HG03095 (cell line): ENCODE results near the gene AP1M1.

ENCODE experiments used
- ATAC-seq: cut with Tn5 transposase; IDR thresholded peaks from one replicate; pipeline ENCODE4 v1.9.1; 2021; ENCODE audit warnings: moderate library complexity; ENCODE audit not compliant: unreplicated experiment

Gene AP1M1

DNA sequence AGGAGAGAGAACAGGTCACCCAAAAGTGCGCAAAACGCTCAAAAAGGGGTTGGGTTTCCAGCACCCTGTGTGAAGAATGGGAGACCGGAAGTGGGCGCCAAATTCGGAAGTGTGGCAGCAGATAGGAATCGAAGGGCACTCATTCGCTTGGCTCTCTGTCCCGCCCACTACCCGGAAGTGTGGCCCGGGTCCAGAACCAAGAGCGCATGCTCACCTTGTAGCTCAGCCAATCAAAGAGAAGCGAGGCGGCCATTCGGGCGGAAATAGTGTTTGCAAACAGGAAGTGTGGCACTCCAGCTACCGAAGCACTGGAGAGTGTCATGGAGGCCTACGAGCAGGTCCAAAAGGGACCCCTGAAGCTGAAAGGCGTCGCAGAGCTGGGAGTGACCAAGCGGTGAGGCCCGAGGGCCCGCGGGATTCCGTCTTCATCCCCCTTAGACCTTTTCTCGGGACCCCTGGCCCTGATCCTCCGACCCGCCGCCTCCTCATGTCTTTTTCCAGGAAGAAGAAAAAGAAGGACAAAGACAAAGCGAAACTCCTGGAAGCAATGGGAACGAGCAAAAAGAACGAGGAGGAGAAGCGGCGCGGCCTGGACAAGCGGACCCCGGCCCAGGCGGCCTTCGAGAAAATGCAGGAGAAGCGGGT is 12.5 kb upstream of the AP1M1 start, which contains the start of gene FAM32A:
Gene FAM32A, plus strand, starts transcription at position 288 of the 645 bp plus-strand sequence. Its CDS starts 33 bp downstream, at position 321.
- ATAC-seq: peak; percentile 66

DNA sequence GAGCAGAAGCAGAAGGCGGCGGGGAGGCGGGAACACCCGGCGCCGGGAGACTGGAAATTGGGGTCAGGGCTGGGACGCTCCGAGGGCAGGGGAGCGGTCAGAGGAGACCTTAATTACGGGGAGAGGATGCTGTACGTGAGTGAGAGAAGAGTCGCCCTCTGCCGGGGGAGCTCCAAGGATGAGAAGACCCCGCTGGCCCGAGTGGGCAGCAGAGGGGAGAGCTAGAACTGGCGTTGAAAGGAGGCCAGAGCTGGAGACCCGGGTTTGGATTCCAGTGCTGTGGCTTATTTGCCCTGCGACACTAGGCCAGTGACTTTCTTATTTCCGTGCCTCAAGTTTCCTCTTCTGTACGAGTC is 12.0 kb upstream of the AP1M1 start:
- ATAC-seq: peak; percentile 7

DNA sequence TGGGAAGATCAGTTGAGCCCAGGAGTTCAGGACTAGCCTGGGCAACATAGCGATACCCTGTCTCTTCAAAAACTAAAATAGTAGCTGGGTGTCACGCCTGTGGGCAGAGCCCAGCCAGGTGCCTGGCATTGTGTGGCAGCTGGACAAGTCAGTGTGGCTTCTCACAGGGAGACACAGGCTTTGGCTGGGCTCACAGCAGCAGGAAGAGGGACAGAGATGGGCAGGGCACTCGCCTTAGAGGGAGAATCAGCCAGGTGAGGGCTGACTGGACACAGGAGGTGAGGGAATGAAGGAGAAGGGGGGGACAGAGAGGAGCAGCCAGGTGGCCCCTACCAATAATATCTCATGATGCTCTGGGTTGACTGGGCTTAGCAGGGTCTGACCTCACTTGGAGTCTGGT is 9.2 kb upstream of the AP1M1 start:
- ATAC-seq: no peak

DNA sequence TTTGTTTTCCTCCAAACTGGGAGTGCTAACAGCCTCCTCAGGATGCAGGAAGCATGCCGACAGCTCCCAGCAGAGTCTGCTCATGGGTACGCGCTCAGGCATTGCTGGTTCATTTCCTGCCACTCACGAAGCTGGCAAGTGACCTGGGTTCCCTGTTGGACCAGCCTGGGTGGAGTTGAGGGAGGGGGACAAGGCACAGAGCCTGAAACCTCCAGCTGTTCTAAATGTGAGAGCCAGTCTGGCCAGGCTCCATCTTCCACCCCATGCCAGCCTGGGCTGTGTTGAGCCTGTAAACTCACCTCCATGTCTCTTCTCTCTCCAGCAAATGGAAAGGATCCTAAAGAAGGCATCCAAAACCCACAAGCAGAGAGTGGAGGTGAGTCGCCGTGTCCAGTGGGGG is 7.5 kb upstream of the AP1M1 start:
- ATAC-seq: no peak

DNA sequence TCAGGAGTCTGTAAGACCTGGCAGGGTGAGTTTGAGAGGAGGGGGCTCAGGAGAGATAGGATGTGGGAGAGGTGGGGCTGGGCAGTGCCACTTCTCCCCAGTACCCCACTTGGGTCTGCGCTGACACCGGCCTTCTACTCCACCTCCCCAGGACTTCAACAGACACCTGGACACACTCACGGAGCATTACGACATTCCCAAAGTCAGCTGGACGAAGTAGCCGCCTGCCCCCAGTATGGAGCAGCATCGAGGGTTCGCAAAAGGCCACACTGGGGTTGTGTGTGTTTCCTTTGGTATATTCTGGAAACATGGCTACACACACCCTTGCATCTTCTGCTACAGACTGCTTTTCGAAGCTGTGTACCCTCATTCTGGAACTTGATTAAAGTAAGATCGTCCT is 7.0 kb upstream of the AP1M1 start:
- ATAC-seq: no peak

DNA sequence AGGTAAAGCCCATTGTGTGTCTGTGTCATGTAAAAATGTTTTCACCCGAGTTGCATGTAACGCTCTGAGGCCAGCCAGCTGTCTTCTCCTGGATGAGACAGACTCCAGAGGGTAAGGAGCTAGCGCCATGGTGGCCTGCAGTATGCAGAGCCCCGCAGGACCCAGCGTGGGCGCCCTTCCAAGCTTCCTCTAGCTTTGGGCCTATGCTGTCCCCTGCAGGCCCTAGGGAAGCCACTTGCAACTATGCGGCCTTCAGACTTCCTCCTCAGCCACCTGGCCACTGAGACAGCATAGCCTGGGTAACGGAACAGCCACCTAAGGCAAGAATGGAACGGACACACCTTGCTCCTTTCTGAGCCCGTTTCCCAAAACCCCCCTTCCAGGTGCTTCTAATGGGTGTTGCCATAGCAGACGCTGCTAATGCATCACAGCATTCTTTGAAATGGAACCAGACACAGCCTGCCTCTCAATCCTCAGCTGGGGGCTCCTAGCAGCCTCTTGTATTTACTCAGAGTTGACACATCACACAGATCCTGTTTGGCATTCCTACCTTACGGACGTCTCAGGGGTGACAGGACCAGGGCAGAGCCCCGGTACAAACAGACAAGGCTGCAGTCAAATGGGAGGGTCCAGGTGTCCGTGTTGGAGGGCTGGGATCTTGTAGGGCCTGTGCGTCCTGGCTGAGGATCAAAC is 6.3 kb upstream of the AP1M1 start:
- no peak for ATAC-seq

DNA sequence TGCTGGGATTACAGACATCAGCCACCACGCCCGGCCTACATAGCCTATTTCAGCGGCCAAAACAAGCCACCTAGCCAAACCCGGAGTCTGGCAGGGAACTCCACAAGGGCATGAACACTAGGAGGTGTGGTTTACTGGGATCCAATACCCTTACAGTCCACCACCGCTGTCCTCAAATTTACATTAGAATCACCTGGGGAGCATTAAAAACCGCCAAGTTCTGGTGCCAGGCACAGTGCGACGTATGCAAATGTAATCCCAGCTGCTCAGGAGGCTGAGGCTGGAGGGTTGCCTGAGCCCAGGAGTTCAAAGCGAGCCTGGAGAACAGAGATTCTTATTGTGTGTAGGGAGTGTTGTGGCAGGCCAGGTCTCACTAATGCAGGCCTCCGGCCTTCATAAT is 4.2 kb upstream of the AP1M1 start:
- ATAC-seq: no peak

DNA sequence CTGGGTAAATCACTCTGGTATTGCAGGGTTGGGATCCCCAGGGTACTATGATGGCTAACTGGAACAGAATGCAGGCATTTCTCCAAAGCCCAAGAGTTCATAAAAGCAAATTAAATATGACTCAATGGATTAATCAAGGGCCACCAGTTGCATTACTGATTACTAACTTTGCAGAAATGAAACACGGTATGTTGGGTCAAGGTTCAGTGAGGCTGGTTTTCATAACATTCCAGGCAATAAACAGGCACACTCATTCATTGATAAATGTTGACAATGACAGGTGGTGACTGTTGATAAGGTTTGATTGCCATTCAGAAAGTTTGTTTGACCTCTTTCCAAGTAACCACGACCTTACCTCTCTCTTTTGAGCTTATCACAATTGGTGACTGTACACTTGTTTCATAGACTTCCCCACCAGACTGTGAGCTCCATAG is 506 bp upstream of the AP1M1 start:
- ATAC-seq: no peak

DNA sequence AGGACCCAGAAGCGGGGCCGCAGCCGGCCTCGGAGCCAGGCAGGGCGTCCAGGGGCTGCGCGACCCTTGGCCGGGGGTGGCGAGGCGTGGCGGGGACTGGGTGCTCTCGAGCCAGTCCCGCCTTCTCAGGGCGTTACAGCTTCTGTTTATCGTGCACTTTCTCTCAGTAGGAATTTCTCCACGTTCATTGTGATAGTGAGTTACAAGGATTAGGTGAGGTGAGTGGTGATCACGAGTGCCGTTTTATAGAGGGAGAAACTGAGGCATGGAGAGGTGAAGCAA is 600 bp downstream of the AP1M1 start:
- no peak for ATAC-seq

DNA sequence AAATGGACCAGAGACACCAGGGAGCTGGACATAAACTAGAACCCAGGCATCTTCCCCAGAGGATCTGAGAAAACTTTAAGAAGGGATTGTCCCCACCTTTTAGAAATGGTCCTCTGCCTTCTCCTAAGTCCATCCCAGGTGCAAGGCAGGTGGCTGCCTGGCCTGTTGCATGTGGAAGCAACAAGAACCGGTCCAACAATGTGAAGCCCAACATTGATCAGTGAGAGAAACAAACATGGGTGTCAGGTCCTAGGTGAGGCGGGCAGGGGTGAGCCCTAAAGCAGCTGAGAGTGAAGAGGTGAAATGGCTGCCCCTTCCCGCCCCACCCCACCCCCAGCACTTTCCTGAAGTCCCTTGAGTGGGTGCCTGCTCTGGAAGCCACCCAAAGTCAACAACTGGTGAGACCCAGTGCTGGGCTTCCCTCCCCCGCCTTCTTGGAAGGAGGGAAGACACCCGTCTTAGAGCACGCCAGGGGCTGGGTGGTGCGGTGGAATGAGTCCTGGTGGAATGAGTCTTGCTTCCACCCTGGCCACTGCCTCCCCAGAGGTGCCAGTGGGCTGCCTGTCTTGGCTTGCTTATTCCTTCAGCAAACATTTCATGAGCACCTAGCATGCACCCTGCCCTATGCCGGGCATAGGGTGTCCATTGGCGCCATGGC is 1.7 kb downstream of the AP1M1 start:
- ATAC-seq: no peak

DNA sequence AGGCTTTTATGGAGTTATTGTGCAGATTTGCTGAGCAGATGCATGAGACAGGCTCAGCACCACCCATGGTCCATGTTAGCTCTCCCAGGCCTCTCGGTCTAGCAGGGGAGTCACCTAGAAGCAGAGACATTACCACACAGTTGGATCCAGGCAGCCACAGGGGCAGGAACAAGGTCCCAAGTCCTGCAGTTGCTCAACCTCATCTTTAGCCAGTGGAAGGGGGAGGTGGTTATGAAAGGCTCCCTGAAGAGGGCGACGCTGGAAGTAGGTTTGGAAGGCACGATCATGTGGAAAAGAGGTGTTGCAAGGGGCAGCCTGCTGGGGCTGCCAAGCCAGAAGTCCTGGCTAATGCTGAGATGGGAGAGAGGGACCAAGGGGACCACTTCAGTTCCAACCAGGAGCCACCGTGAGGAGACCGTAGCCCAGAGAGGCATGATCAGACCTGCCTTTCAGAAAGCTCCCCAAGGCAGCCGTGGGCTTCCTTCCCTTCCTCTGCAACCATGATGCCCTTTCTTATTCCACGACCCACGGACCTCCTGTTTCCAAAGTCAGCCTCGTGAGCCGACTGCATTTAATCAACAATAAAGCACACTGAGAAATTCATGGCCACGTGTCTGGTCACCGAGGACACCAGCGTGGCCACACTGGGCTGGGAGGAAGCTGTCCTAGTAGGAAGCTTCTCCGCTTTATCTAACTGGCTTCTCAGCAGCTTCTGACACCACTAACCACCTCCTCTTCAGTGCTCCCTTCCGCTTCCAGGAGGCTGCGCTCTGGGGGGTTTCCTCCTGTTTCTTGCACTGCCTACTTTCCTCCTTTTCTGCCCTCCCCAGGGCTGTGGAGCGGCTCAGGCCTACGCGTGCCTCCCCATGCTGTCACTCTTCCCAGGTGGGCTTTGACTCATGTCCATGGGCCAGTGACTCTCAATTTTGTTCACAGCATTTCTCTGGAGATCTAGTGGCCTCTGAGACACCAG is 2.6 kb downstream of the AP1M1 start:
- no peak for ATAC-seq

DNA sequence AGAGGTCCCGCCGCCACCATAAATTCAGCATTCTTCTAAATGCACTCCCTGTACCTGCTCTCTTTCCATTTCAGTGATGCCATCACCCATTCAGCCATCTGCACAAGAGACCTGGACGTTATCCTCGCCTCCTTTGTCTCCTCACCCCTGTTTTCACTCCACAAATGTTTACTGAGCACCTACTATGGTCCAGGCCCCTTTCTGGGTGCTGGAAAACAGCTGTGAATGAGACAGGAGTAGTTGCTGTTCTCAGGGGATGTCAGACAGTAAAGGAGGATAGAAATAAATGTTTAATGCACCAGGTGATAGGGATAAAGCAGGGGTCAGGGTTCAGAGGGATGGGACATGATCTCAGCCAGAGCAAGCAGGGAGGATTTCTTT is 3.3 kb downstream of the AP1M1 start:
- ATAC-seq: no peak

DNA sequence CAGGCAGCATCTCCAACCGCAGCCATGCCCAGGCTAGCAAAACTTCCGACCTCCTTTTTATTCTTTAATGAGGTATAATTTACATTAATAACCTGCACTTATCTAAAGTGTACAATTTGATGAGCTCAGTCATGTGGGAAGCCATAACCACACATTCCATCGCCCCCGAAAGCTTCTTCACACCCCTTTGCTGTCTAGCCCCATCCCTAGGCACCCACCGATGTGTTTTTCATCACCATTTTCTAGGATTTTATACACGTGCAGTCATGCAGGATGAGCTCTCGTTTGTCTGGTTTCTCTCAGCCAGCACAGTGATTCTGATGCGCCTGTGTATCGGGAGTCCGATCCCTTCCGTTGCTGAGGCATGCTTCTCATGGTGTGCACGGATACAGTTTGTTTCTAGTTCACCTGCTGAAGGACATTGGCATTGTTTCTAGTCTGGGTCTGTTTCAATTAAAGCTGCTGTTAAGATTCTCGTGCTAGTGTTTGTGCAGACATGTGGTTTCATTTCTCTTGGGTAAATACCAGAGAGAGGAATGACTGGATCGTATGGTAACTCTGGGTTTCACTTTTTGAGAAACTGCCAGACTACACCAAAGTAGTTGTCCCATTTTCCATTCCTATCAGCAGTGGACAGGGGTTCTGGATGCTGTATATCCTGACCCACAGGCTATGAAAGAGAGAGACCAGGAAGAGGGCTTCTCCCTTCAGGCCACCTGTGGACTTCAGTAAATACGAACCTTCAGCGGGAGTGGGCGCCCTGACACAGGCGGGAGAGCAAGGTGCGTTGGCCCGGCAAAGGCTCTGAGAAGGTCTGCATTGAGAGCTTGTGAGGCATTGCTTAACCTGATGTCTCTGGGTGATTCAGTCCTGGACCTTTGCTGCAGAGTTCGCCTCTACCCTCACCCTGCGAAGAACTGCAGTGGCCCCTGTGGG is 4.9 kb downstream of the AP1M1 start:
- no peak for ATAC-seq

DNA sequence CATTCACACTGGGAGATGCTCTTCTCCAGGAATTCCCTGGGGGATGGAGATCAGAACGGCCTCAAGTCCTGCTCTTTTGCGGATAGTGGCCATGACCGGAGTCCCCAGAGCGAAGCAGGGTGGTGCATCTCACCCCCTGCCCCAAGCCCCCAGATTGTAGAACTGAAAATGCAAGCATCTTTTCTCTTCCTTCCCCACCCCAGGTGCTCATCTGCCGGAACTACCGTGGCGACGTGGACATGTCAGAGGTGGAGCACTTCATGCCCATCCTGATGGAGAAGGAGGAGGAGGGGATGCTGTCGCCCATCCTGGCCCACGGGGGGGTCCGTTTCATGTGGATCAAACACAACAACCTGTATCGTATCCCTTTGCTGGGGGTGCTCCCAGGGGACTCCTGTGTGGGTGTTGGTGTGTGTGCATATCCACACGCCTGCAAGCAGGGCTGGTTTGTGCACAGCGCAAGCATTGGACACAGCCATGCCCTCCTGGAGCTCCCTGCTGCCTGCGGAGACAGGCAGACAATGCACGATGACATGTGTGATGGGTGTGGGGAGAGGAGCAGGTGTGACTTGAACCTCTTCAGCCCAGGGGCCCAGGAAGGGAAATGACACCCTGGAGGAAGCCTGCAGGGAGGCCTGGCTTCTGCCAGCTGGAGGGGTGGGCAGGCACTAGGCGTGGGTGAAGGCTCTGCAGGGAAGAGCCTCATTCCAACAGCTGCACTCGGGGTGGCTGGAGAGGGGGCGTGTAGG is 5.7 kb downstream of the AP1M1 start:
- ATAC-seq: no peak

DNA sequence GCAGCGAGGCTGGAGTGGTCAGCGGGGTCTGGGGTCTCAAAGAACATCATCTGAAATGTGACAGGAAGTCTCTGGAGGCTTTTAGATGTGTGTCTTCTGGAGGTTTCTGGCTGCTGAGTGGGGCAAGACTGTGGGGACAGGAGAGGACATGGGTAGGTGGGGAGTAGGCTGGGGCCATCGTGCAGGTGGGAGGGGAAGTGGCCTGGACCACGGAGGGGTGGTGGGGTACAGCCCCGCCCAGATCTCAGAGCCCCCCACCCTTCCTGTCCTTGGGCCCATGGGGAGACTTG is 6.2 kb downstream of the AP1M1 start:
- ATAC-seq: no peak

DNA sequence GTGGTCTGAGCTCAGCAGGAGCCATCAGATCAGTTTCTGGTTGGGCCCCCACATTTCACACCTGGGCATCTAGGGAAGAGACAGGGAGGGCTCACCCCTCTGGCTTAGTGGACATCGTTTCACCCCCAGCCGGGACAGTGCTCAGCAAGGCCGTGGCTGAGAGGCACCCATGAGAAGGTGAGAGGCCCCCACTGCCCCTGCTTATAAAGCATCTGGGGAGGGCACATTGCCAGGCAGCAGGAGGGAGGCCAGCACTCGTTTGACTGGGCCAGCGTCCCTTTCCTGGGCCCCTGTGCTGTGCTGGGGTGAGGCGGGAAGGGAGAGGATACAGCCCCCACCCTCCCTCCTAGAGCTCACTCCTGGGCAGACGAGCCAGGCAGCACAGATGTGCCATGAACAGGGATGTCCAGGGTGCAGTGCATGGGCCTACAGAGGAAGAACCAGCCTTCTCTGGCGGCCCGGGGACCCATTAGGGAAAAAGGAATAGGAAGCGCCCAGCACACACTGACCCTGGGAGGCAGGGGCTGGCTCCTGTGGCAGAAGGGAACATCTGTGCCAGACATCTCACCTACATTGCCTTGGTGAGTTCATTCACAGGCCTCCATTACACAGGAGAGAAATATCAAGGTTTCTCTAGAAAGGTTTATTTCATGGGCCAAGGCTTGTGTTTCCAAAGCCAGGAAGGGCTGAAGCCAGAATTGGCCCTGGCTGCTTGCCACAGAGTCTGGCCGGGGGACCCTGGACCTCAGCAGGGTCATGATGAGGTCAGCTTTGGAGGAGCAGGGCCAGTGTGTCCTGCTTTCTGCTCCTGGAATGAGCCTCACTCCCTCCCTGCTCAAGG is 7.7 kb downstream of the AP1M1 start:
- no peak for ATAC-seq

DNA sequence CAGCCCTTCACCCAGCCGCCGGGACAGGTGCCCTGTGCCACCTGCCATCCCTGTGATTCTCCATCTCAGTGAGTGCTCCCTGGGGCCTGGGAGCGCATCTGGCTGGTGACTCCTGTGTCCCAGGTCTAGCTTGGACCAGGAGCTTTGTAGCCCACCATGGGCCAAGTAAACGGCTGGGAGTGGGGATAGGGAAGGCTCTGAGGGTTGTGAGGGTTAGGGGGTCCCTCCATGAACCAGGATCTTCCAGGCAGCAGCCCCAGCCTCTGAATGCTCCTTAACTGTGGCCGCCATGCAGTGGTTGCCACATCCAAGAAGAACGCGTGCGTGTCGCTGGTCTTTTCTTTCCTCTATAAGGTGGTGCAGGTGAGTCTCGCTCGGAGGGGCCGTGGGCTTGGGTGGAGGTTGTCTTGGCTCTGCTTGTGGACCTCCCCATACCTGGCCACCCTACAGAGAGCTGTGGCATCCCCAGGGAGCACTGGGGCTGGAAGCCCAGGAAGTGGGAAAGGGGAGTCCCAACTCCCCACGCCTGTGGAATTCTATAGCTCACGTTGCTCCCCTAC is 8.4 kb downstream of the AP1M1 start:
- ATAC-seq: no peak

DNA sequence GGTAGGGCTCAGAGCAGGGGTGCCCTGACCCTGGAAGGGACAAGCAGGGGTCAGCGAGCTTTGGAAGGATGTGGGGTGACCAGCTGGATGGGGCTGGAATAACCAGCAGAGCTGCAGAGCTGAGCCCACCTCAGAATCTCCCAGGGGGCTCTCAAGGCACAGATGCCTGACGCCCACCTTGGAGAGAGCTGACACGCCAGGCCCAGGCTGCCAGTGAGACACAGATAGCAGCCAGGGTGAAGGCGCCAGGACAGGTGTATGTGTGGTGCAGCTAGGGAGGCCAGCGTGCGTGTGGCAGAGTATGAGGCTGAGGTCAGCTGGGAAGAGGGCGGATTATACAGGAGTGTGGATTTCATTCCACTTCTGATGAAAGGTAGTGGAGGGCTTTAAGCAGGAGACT is 8.9 kb downstream of the AP1M1 start:
- no peak for ATAC-seq

DNA sequence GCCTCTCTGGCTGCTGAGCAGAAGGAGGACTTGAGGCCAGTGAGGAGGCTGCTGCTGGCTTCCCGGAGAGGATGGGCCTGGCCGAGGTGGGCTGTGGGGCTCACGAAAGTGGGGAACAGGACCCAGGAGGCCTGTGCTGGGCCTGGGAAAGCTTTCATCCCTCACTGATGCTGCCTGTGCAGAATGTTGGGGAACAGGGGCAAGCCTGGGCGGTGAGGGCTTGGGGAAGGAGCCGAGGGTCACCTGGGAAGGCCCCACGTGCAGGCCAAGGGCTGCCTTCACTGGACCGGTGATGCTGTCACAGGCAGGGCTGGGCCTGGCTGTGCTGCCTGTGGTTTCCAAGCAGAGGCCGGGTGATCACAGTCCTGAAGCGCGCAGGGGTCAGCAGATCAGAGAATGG is 9.4 kb downstream of the AP1M1 start:
- ATAC-seq: no peak
